K562 (cell line): ENCODE data around the gene DHCR7. TPM values are rescaled to one million over a fixed set of nuclear protein-coding genes. Genes with fewer than 3 reads are reported as not detected.

ENCODE experiments used
- ATAC-seq: fragments of 200-7000 bp; cut with Tn5 transposase; 3 replicates; pipeline ENCODE4 v1.9.1; 2020; ENCODE audit warnings: moderate library complexity
- BruUV-seq: library from RNA; stranded (reverse); fragments of 400-500 nt; replicated peaks from 2 replicates; lab custom pipeline; 2021; lab: Mats Ljungman, UMichigan
- CTCF ChIA-PET: fragments of 300-600 bp; formaldehyde crosslinking; extraction: SDS; loops from one replicate; lab custom pipeline; 2021; ENCODE audit warnings: low intra/inter-chr PET ratio; lab: Yijun Ruan, JAX
- POLR2A ChIA-PET: fragments of 300-600, 350-650 bp; sonication (Branson Sonifier 250); formaldehyde crosslinking; extraction: SDS; loops from one replicate; lab custom pipeline; 2021; ENCODE audit warnings: antibody characterized with exemption, inconsistent platforms; lab: Yijun Ruan, JAX
- DNase-seq, 4 experiments: peaks; one replicate each; pipeline versions ENCODE4 v3.0.0 to v3.0.0-alpha.2; 2011 to 2018; ENCODE audit warnings: low spot score in 3 of 4, mixed read lengths in 3 of 4; ENCODE audit errors: extremely low read depth in 1 of 4
- FAIRE-seq: peaks from 2 replicates; lab custom pipeline; 2011; peaks lifted over from hg19 to GRCh38; lab: Jason Lieb, UNC
- H2AFZ ChIP-seq: 2 replicates; pipeline ENCODE4 v1.6.0; 2011; ENCODE audit warnings: low read depth, low read length, control low read depth, inconsistent platforms
- H3K27ac ChIP-seq: fragments of 200-600 bp; 3 replicates; pipeline ENCODE4 v1.8.0; 2011; ENCODE audit warnings: low read depth, mild to moderate bottlenecking, control low read depth, inconsistent platforms, low read length, moderate library complexity, mixed read lengths; ENCODE audit errors: extremely low read depth
- H3K27me3 ChIP-seq, 2 experiments: fragments of 300-600 bp in 1 of 2; 2 replicates in 1 of 2; 3 replicates in 1 of 2; pipeline versions ENCODE4 v1.6.0 to v1.8.0; 2011; ENCODE audit warnings: inconsistent platforms in 2 of 2, low read length in 2 of 2, mild to moderate bottlenecking in 1 of 2, mixed read lengths in 1 of 2, moderate library complexity in 1 of 2; ENCODE audit not compliant: control insufficient read depth in 2 of 2, insufficient read depth in 2 of 2
- H3K36me3 ChIP-seq: fragments of 300-600 bp; 3 replicates; pipeline ENCODE4 v1.8.0; 2011; ENCODE audit warnings: mild to moderate bottlenecking, low read length, inconsistent platforms; ENCODE audit not compliant: control insufficient read depth, insufficient read depth
- H3K4me1 ChIP-seq, 2 experiments: fragments of 200-600 bp in 1 of 2; replicated peaks in 1 of 2; 2 replicates in 1 of 2; 3 replicates in 1 of 2; pipeline versions ENCODE4 v1.5.1 to v1.8.0; 2011; ENCODE audit warnings: inconsistent platforms in 2 of 2, low read length in 2 of 2, mild to moderate bottlenecking in 1 of 2, mixed read lengths in 1 of 2, moderate library complexity in 1 of 2; ENCODE audit not compliant: control insufficient read depth in 2 of 2, insufficient read depth in 2 of 2
- H3K4me2 ChIP-seq: 2 replicates; pipeline ENCODE4 v1.6.1; 2011; ENCODE audit warnings: low read length, control low read depth, inconsistent platforms, mixed read lengths; ENCODE audit not compliant: insufficient read depth
- H3K4me3 ChIP-seq: fragments of 200-600 bp; sonication (generic), shearing (Covaris generic); 2 replicates; pipeline ENCODE4 v1.5.1; 2016; ENCODE audit warnings: control low read depth, inconsistent platforms
- H3K79me2 ChIP-seq: fragments of 200-600 bp; 3 replicates; pipeline ENCODE4 v1.8.0; 2011; ENCODE audit warnings: low read length, inconsistent platforms; ENCODE audit not compliant: control insufficient read depth, insufficient read depth
- H3K9ac ChIP-seq, 2 experiments: 2 replicates each; pipeline versions ENCODE4 v1.6.0 to v1.6.1; 2011; ENCODE audit warnings: low read depth in 2 of 2, low read length in 2 of 2, control low read depth in 1 of 2, inconsistent platforms in 1 of 2, mild to moderate bottlenecking in 1 of 2, mixed read lengths in 1 of 2; ENCODE audit not compliant: insufficient read depth in 1 of 2
- H3K9me1 ChIP-seq: one replicate; pipeline ENCODE4 v1.6.0; 2011; ENCODE audit warnings: inconsistent platforms, mild to moderate bottlenecking, low read length, moderate library complexity; ENCODE audit not compliant: control insufficient read depth, insufficient read depth
- H3K9me3 ChIP-seq: replicated peaks from 2 replicates; pipeline ENCODE4 v1.5.1; 2011; ENCODE audit warnings: low read depth, low read length, inconsistent platforms; ENCODE audit not compliant: control insufficient read depth, insufficient read depth
- H4K20me1 ChIP-seq: replicated peaks from 2 replicates; pipeline ENCODE4 v1.6.1; 2011; ENCODE audit warnings: low read length, inconsistent platforms, mixed read lengths; ENCODE audit not compliant: control insufficient read depth, insufficient read depth
- KDM1A ChIP-seq, 2 experiments: fragments of 450-650 bp; IDR thresholded peaks; 2 replicates each; pipeline ENCODE4 v1.6.1; 2016; ENCODE audit warnings: mild to moderate bottlenecking in 2 of 2
- TSHZ1 ChIP-seq: fragments of 250-450 bp; sonication (Bioruptor Pico); IDR thresholded peaks from 2 replicates; pipeline ENCODE4 v1.4.0; 2020; ENCODE audit warnings: mild to moderate bottlenecking, moderate library complexity
- XRCC5 ChIP-seq: fragments of 200-400 bp; formaldehyde crosslinking; IDR thresholded peaks from 2 replicates; pipeline ENCODE4 v1.6.1; 2017; ENCODE audit warnings: low read depth, mild to moderate bottlenecking, low read length
- ZC3H8 ChIP-seq: fragments of 450-650 bp; IDR thresholded peaks from 2 replicates; pipeline ENCODE4 v1.6.1; 2017
- ZNF263 ChIP-seq: sonication (generic); formaldehyde crosslinking; IDR thresholded peaks from 2 replicates; pipeline ENCODE4 v1.8.0; 2022; ENCODE audit warnings: mild to moderate bottlenecking, missing genetic modification reagents, borderline replicate concordance
- ZNF431 ChIP-seq: sonication (generic); formaldehyde crosslinking; IDR thresholded peaks from 2 replicates; pipeline ENCODE4 v1.8.0; 2022; ENCODE audit warnings: mild to moderate bottlenecking, missing genetic modification reagents
- ZNF668 ChIP-seq: fragments of 250-450 bp; sonication (Bioruptor Pico); IDR thresholded peaks from 2 replicates; pipeline ENCODE4 v1.8.0; 2022; ENCODE audit warnings: mild to moderate bottlenecking, inconsistent platforms
- WGBS: fragments of 100-300 bp; shearing (Covaris generic); methylation state at CpG from one replicate; pipeline ENCODE4 v1.1.6; 2016; ENCODE audit warnings: low coverage, mixed read lengths; ENCODE audit not compliant: insufficient coverage; ENCODE audit errors: missing lambda C conversion rate; 5-methylcytosine and 5-hydroxymethylcytosine counted together
- in situ Hi-C: fragments of 300-500 bp; cut with MboI; formaldehyde crosslinking; loops from 4 replicates; pipeline ENCODE4 v1.15.0; 2018; ENCODE audit warnings: inconsistent platforms, mixed read lengths
- intact Hi-C: fragments of 100-400 bp; cut with micrococcal nuclease; formaldehyde crosslinking; loops from 2 replicates; pipeline ENCODE4 v1.14.2; 2022
- polyA plus RNA-seq, 8 experiments: library from polyadenylated mRNA; depleted of rRNA in 4 of 8; stranded (reverse) in 5 of 8; unstranded in 3 of 8; fragments of >200 nt; fragmentation: Nextera tagmentation in 2 of 8; fragmentation: Illumina TruSeq in 1 of 8; extraction: Ambion mirVana in 2 of 8; extraction: Trizol in 1 of 8; gene quantifications; 2 replicates each; pipeline versions ENCODE4 v1.2.1 to v1.2.3, GENCODE V29; 2011 to 2014; ENCODE audit warnings: inconsistent platforms in 1 of 8, missing spikeins in 1 of 8
- total RNA-seq, 7 experiments: library from RNA; depleted of rRNA in 6 of 7; stranded (reverse); fragments of >200 nt in 6 of 7; fragmentation: Illumina TruSeq in 2 of 7; extraction: Trizol in 2 of 7; gene quantifications; 2 replicates each; pipeline versions ENCODE4 v1.2.1 to v1.2.3, GENCODE V29; 2011 to 2021; ENCODE audit warnings: low replicate concordance in 1 of 7

The DHCR7 gene
- total and polyA plus RNA-seq, 9 of the 15 experiments (the other 6 are each of a cell fraction or from before 2014, with no cell fraction given): 8.4 to 192 (median 82.4) TPM

GRCh38 chr11:71489311-71490043 is 41.3 kb upstream of the DHCR7 start (continued):
- no peak for TF ChIP-seq TSHZ1 (CRISPR knock-in tag)
- TF ChIP-seq ZC3H8: no peak
- no peak for TF ChIP-seq XRCC5
- TF ChIP-seq ZNF668 (CRISPR knock-in tag): no peak

- H3K4me3 ChIP-seq: no peak overlapping the region
- no TSS peak for BruUV-seq
- no peak overlapping the region for H3K27ac ChIP-seq
- no peak overlapping the region for H3K9ac ChIP-seq
- no peaks in the 10 kb centered on the region for H3K9me3 ChIP-seq
- peaks cover 46% of the 10 kb centered on the region; the same call in 2 of the 3 replicates for H3K36me3 ChIP-seq
- H2AFZ ChIP-seq: no peak overlapping the region
- H3K79me2 ChIP-seq: no peaks in the 10 kb centered on the region
- 79% methylated on average over 5 of the region's 6 CpGs for WGBS
- in situ Hi-C loops: no loop called here
- FAIRE-seq (no peak), ATAC-seq (peak; percentile 27), DNase-seq (no peak)
- H3K27me3 ChIP-seq: no peaks in the 10 kb centered on the region
- no peaks in the 10 kb centered on the region for H4K20me1 ChIP-seq
- H3K4me1 ChIP-seq: peaks cover 6 to 17% of the 10 kb centered on the region in 2 experiments; a peak in 4 of 5 replicates
- no peaks in the 10 kb centered on the region for H3K9me1 ChIP-seq
- no peak overlapping the region for H3K4me2 ChIP-seq
- POLR2A ChIA-PET: no interaction called here
- intact Hi-C loops: no loop called here
- CTCF ChIA-PET: no interaction called here
- TF ChIP-seq ZNF431 (no peak), ZNF263 (CRISPR knock-in tag) (no peak), KDM1A (IDR thresholded peaks at IDR 0.05) (no peak)
Observed at GRCh38 chr11:71488681-71489270, 40.6 kb upstream of the DHCR7 start.
